Astrocyte (in vitro differentiated cells and primary cell): Measurements from ENCODE around the gene SKIC2.
"Not testable (repeated sequence)": the region's sequence is repeated elsewhere in the genome, so short reads cannot be mapped to it uniquely, and the experiment has no call there.

Source experiments
- CTCF ChIP-seq: IDR thresholded peaks from 2 replicates; pipeline ENCODE4 v1.5.1; 2011; ENCODE audit warnings: low read depth, mild to moderate bottlenecking, inconsistent platforms, low read length, moderate library complexity; ENCODE audit not compliant: insufficient read depth
- EZH2 ChIP-seq: IDR thresholded peaks from 2 replicates; pipeline ENCODE4 v1.6.1; 2012; ENCODE audit warnings: mild to moderate bottlenecking, low read length, inconsistent platforms; ENCODE audit not compliant: insufficient read depth

- not testable (repeated sequence) for TF ChIP-seq CTCF, EZH2
These were observed 22.8 kb downstream of the SKIC2 start, which contains the start of gene C4A for GRCh38 chr6:31981744-31982143.
